B cell (primary cell): ENCODE results near the gene SLC29A4. TPM values are rescaled to one million over a fixed set of nuclear protein-coding genes. Genes with fewer than 3 reads are reported as not detected.
"Not testable (repeated sequence)": the region's sequence is repeated elsewhere in the genome, so short reads cannot be mapped to it uniquely, and the experiment has no call there.

ENCODE experiments used
- ATAC-seq: fragments of 200-7000 bp; cut with Tn5 transposase; one replicate; pipeline ENCODE4 v1.10.0; 2021; ENCODE audit warnings: low read depth, mild to moderate bottlenecking, moderate number of reproducible peaks, moderate library complexity
- CTCF ChIA-PET: fragments of 350-600 bp; sonication (Branson Sonifier 250); formaldehyde crosslinking; loops from one replicate; lab custom pipeline; 2021; ENCODE audit warnings: antibody characterized with exemption, inconsistent platforms; lab: Charles Lee
- POLR2A ChIA-PET: fragments of 350-600 bp; sonication (Branson Sonifier 250); formaldehyde crosslinking; loops from one replicate; lab custom pipeline; 2021; ENCODE audit warnings: antibody characterized with exemption; lab: Charles Lee
- DNase-seq: peaks from one replicate; pipeline ENCODE4 v3.0.0; 2013
- H2AFZ ChIP-seq: 2 replicates; pipeline ENCODE4 v1.6.1; 2012; ENCODE audit warnings: mild to moderate bottlenecking, low read depth, low read length; ENCODE audit not compliant: insufficient read depth, poor library complexity, severe bottlenecking
- H3K27ac ChIP-seq, 2 donors: 1 replicate in 1 of 2; 2 replicates in 1 of 2; pipeline ENCODE4 v1.5.1; 2012 to 2013; ENCODE audit warnings: low read length in 2 of 2, mild to moderate bottlenecking in 2 of 2, moderate library complexity in 1 of 2
- H3K27me3 ChIP-seq, 4 experiments: fragments of 200-600 bp in 1 of 4; sonication (generic) in 1 of 4; replicated peaks in 1 of 4; 1 replicate in 2 of 4; 2 replicates in 2 of 4; pipeline versions ENCODE4 v1.6.1 to v1.7.0; 2013 to 2016; ENCODE audit warnings: low read length in 3 of 4, mild to moderate bottlenecking in 2 of 4, mixed read lengths in 1 of 4, moderate library complexity in 1 of 4; ENCODE audit not compliant: insufficient read depth in 4 of 4, control insufficient read depth in 3 of 4; ENCODE audit errors: control extremely low read depth in 1 of 4
- H3K36me3 ChIP-seq, 2 experiments: replicated peaks in 1 of 2; 1 replicate in 1 of 2; 2 replicates in 1 of 2; pipeline versions ENCODE4 v1.6.1 to v1.7.1; 2013; ENCODE audit warnings: low read length in 1 of 2; ENCODE audit not compliant: insufficient read depth in 2 of 2, control insufficient read depth in 1 of 2; ENCODE audit errors: control extremely low read depth in 1 of 2, extremely low read depth in 1 of 2
- H3K4me1 ChIP-seq, 2 donors: fragments of 200-600 bp in 1 of 2; sonication (generic) in 1 of 2; 1 replicate in 1 of 2; 2 replicates in 1 of 2; pipeline versions ENCODE4 v1.5.1 to v1.6.1; 2013 to 2017; ENCODE audit warnings: low read length in 2 of 2; ENCODE audit not compliant: control insufficient read depth in 2 of 2, insufficient read depth in 2 of 2
- H3K4me2 ChIP-seq: replicated peaks from 2 replicates; pipeline ENCODE3; 2012; ENCODE audit warnings: mild to moderate bottlenecking, low read depth, low read length; ENCODE audit not compliant: poor library complexity, severe bottlenecking
- H3K4me3 ChIP-seq, 5 experiments: fragments of 200-600 bp in 1 of 5; sonication (generic) in 1 of 5; 1 replicate in 3 of 5; 2 replicates in 2 of 5; pipeline versions ENCODE4 v1.5.1 to v1.7.0; 2011 to 2016; ENCODE audit warnings: low read length in 4 of 5, mild to moderate bottlenecking in 4 of 5, low read depth in 2 of 5, control low read depth in 1 of 5, moderate library complexity in 1 of 5; ENCODE audit not compliant: insufficient read depth in 1 of 5; ENCODE audit errors: control extremely low read depth in 1 of 5, extremely low read depth in 1 of 5
- H3K79me2 ChIP-seq: fragments of 200-600 bp; sonication (generic); one replicate; pipeline ENCODE4 v1.6.0; 2016; ENCODE audit warnings: low read length; ENCODE audit not compliant: control insufficient read depth, insufficient read depth
- H3K9ac ChIP-seq: fragments of 200-600 bp; sonication (generic); 2 replicates; pipeline ENCODE4 v1.6.1; 2017; ENCODE audit warnings: mild to moderate bottlenecking, low read length, moderate library complexity
- H3K9me3 ChIP-seq, 3 donors: one replicate each; pipeline versions ENCODE4 v1.6.1 to v1.7.1; 2013; ENCODE audit warnings: low read length in 2 of 3; ENCODE audit not compliant: control insufficient read depth in 2 of 3, insufficient read depth in 1 of 3; ENCODE audit errors: control extremely low read depth in 1 of 3
- H4K20me1 ChIP-seq: 2 replicates; pipeline ENCODE4 v1.6.0; 2012; ENCODE audit warnings: mild to moderate bottlenecking, low read length; ENCODE audit not compliant: insufficient read depth, control insufficient read depth, poor library complexity, severe bottlenecking
- H3K27ac Mint-ChIP-seq: one replicate; pipeline ENCODE4 v1.8.0; 2021; ENCODE audit warnings: mixed read lengths
- H3K27me3 Mint-ChIP-seq: one replicate; pipeline ENCODE4 v1.8.0; 2021; ENCODE audit warnings: mixed read lengths
- H3K4me1 Mint-ChIP-seq: one replicate; pipeline ENCODE4 v1.8.0; 2021; ENCODE audit warnings: mixed read lengths
- H3K4me3 Mint-ChIP-seq: one replicate; pipeline ENCODE4 v1.8.0; 2021; ENCODE audit warnings: mixed read lengths
- H3K9me3 Mint-ChIP-seq: one replicate; pipeline ENCODE4 v1.8.0; 2022; ENCODE audit warnings: mixed read lengths; ENCODE audit not compliant: insufficient read depth
- CTCF ChIP-seq: fragments of 200-600 bp; IDR thresholded peaks from one replicate; pipeline ENCODE4 v1.8.0; 2022; ENCODE audit warnings: antibody characterized with exemption, mild to moderate bottlenecking
- EZH2 ChIP-seq: IDR thresholded peaks from 2 replicates; pipeline ENCODE4 v1.6.1; 2012; ENCODE audit warnings: borderline replicate concordance, low read depth, mild to moderate bottlenecking, moderate library complexity, low read length; ENCODE audit not compliant: insufficient read depth, poor library complexity, severe bottlenecking
- WGBS: methylation state at CpG from one replicate; pipeline ENCODE4 v1.1.5; 2013; ENCODE audit warnings: missing lambda C conversion rate; ENCODE audit not compliant: insufficient coverage; 5-methylcytosine and 5-hydroxymethylcytosine counted together
- intact Hi-C: fragments of 100-400 bp; cut with micrococcal nuclease; formaldehyde crosslinking; loops from one replicate; pipeline ENCODE4 v1.10.0; 2022
- polyA plus RNA-seq: library from polyadenylated mRNA; depleted of rRNA; stranded (reverse); fragments of >200 nt; gene quantifications from 2 replicates; pipeline ENCODE4 v1.2.3, GENCODE V29; 2012
- total RNA-seq, 2 donors: library from RNA; stranded (reverse); fragments of 120-200 nt in 1 of 2; gene quantifications; 1 replicate in 1 of 2; 2 replicates in 1 of 2; pipeline versions ENCODE4 v1.2.3 to v1.2.4, GENCODE V29; 2013 to 2022

The SLC29A4 gene
- total and polyA plus RNA-seq, 2 donors (not counting 1 experiment from before 2014, with no cell fraction given) = 0.21 to 0.67 TPM

- POLR2A ChIA-PET = no interaction called here
- CTCF ChIA-PET = no interaction called here
- no peak overlapping the region for H3K9ac ChIP-seq
- no peak for TF ChIP-seq EZH2
- no peak for TF ChIP-seq CTCF
- H3K9me3 ChIP-seq = peaks cover 0 to 6% (median 0%) of the 10 kb centered on the region in 3 donors
- H3K27me3 ChIP-seq = no peaks in the 10 kb centered on the region
- no peaks in the 10 kb centered on the region for H4K20me1 ChIP-seq
- intact Hi-C loops = no loop called here
- H3K27ac ChIP-seq = no peak overlapping the region
- peaks cover 13% of the 10 kb centered on the region for H3K27me3 Mint-ChIP-seq
- 76% methylated on average over 17 of the region's 20 CpGs for WGBS
- no peak overlapping the region for H3K27ac Mint-ChIP-seq
- DNase-seq (no peak), ATAC-seq (no peak)
- H3K4me3 ChIP-seq = no peak overlapping the region
- no peaks in the 10 kb centered on the region for H3K9me3 Mint-ChIP-seq
- H2AFZ ChIP-seq = no peak overlapping the region
- no peak overlapping the region for H3K4me2 ChIP-seq
- no peak overlapping the region for H3K4me3 Mint-ChIP-seq
- H3K4me1 Mint-ChIP-seq = no peaks in the 10 kb centered on the region
- no peaks in the 10 kb centered on the region for H3K4me1 ChIP-seq
- no peaks in the 10 kb centered on the region for H3K79me2 ChIP-seq
- no peaks in the 10 kb centered on the region for H3K36me3 ChIP-seq
Observed at GRCh38 chr7:5266191-5267028, 16.3 kb upstream of the SLC29A4 start.

DNA sequence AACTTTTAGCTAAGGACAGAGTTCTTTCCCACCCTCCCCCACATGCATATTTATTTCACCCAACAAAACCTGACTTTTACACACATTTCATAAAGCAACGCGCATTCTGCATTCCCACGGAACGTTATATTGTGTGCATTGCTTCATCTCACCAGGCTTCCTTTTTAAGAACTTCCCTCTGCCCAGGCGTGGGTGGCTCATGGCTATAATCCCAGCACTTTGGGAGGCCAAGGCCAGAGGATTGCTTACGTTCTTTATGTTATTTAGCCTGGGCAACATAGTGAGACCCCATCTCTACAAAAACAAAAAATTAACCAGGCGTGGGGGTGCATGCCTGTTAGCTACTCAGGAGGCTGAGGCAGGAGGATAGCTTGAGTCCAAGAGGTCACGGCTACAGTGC is 14.9 kb upstream of the SLC29A4 start:
- 89% methylated on average over 7 of the region's 8 CpGs for WGBS

GRCh38 chr7:5269992-5270657 is 12.6 kb upstream of the SLC29A4 start:
- POLR2A ChIA-PET, H3K27ac ChIP-seq, H3K4me2 ChIP-seq, H3K27me3 ChIP-seq, H3K36me3 ChIP-seq, DNase-seq, H4K20me1 ChIP-seq, H3K27ac Mint-ChIP-seq, H3K4me3 Mint-ChIP-seq, intact Hi-C loops, CTCF ChIA-PET, H3K9me3 Mint-ChIP-seq, H3K4me1 ChIP-seq, H3K4me3 ChIP-seq, H2AFZ ChIP-seq, H3K79me2 ChIP-seq, H3K4me1 Mint-ChIP-seq, ATAC-seq, H3K9me3 ChIP-seq, H3K9ac ChIP-seq: not testable (repeated sequence)
- 90% methylated on average over 10 of the region's 12 CpGs for WGBS
- H3K27me3 Mint-ChIP-seq = peaks cover 20% of the 10 kb centered on the region

More for the DNA sequence above, 14.9 kb upstream of the SLC29A4 start:
- DNase-seq, H3K4me3 Mint-ChIP-seq, H3K27me3 ChIP-seq, POLR2A ChIA-PET, H4K20me1 ChIP-seq, H3K36me3 ChIP-seq, H3K9me3 Mint-ChIP-seq, ATAC-seq, H2AFZ ChIP-seq, intact Hi-C loops, H3K9me3 ChIP-seq, H3K27ac ChIP-seq, CTCF ChIA-PET, H3K4me2 ChIP-seq, H3K27ac Mint-ChIP-seq, H3K9ac ChIP-seq, H3K79me2 ChIP-seq, H3K4me1 Mint-ChIP-seq, H3K4me1 ChIP-seq, H3K4me3 ChIP-seq: not testable (repeated sequence)
- H3K27me3 Mint-ChIP-seq = peaks cover 15% of the 10 kb centered on the region
